Measurements from ENCODE around the gene PDIA4.

Gene PDIA4

DNA sequence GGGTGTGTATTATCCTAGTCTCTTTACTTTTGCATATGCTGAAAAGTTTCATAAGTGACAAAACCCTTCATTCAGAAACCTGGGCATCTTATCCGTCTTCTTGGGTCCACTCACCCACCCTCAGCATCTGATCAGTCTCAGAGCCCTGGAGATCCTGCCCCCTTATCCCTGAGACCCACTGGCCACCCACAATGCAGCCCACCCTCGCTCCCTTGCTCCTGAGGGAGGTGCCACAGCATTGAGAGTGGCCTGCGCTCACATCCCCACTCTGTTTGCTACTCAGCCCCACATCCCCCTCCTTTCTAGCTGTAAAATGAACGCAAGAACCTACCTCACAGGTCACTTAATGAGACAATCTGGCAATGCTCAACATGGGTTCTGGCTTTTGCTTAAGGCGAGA lies 27.3 kb downstream of the PDIA4 start:
- TF ChIP-seq GATA2 (IDR thresholded peaks at IDR 0.05; ENCODE audit: low read depth, low read length) (no peak), GATA3 (IDR thresholded peaks at IDR 0.05; ENCODE audit: low read depth, low read length) (no peak)

DNA sequence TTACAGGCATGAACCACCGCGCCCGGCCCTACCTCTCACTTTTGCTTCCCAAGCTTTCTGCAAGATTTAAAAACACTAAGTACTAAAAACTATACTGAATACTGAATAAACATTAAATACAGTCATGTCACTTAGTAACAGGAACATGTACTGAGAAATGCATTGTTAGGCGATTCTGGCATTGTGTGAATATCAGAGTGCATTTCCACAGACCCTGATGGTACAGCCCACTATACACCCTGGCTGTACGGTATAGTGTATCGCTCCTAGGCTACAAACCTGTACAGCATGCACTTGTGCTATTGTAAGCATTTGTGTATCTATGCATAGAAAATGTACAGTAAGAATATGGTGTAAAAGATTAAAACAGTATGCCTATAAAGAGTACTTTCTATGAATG lies 29.1 kb downstream of the PDIA4 start:
- no peak for TF ChIP-seq GATA2 (IDR thresholded peaks at IDR 0.05; ENCODE audit: low read depth, low read length)
- TF ChIP-seq GATA3 (IDR thresholded peaks at IDR 0.05; ENCODE audit: low read depth, low read length): no peak

DNA sequence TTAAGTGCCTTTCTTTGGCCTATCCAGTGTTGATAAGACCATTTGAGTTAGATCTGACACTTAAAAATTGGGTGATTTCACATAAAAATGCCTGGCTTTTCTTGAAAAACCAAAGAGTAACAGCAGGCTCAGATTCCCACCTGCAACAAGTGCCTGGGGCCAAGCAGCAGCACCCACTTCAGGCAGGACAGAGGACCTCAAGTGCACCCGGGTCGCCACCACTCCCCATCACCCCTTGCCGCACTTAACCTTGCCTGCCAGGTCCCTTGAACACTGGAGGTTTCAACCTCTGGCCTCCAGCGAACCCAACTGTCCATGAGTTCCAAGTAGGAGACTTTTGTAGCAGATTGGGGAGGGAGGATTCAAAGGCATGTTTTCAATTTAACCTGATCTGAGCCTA lies 30.8 kb downstream of the PDIA4 start:
- no peak for TF ChIP-seq GATA3 (IDR thresholded peaks at IDR 0.05; ENCODE audit: low read depth, low read length)
- no peak for TF ChIP-seq GATA2 (IDR thresholded peaks at IDR 0.05; ENCODE audit: low read depth, low read length)

DNA sequence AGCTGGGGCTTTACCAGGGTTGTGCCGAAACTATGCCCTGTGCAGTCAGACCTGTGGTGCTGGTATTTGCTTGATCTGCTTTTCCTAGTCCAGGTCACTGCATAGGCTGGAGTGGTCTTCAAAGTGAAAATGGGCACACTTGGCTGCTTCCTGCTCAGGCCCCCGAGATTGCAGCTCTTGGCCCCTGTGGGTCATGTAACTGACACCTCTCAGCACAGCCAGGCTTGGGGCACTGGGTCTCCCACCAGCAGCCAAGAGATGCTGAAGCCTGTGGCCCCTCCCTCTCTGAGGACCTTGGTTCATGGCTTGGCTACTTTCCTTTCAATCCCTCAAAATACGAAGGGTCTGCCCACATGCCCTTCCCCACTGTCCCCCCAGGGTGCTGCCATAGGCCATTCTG lies 33.7 kb downstream of the PDIA4 start:
- TF ChIP-seq GATA2 (IDR thresholded peaks at IDR 0.05; ENCODE audit: low read depth, low read length) (no peak), GATA3 (IDR thresholded peaks at IDR 0.05; ENCODE audit: low read depth, low read length) (no peak)

DNA sequence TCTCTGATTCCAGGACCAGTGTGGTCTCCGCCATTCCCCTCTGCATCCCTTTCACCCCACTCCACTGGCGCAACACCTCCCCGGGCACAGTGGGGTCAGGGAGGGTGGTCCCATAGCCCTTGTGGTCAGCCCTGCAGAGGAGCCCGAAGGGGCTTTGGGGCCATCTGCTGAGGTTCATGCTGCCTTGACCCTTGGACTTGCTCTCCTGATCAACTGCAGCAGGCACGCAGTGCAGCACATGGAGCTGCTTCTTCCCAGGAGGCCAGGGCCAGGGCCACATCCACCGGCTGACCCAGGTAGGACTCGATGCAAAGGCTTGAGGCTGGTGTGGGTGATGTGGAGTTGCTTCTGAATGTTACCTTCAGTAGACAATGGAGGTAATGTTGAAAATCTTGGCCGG lies 35.1 kb downstream of the PDIA4 start:
- TF ChIP-seq GATA2 (IDR thresholded peaks at IDR 0.05; ENCODE audit: low read depth, low read length) (no peak), GATA3 (IDR thresholded peaks at IDR 0.05; ENCODE audit: low read depth, low read length) (no peak)

DNA sequence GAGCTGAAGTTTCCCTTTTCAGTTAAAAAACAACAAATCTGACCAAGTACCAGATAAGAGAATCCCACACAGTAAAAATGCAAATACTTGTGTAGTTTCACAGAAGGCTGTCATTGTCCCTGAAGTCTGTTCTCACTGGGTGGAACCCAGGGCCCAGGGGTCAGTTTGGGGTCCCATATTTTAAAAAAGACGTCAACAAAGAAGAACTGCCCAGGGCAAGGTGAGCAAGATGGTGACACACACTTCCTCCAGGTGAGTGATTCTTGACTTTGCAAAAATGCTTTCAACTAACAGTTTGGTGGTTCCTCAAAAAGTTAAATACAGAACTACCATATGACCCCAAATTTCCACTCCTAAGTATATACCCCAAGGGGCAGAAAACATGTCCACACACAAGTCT lies 36.8 kb downstream of the PDIA4 start:
- TF ChIP-seq GATA3 (IDR thresholded peaks at IDR 0.05; ENCODE audit: low read depth, low read length): no peak
- TF ChIP-seq GATA2 (IDR thresholded peaks at IDR 0.05; ENCODE audit: low read depth, low read length): no peak

DNA sequence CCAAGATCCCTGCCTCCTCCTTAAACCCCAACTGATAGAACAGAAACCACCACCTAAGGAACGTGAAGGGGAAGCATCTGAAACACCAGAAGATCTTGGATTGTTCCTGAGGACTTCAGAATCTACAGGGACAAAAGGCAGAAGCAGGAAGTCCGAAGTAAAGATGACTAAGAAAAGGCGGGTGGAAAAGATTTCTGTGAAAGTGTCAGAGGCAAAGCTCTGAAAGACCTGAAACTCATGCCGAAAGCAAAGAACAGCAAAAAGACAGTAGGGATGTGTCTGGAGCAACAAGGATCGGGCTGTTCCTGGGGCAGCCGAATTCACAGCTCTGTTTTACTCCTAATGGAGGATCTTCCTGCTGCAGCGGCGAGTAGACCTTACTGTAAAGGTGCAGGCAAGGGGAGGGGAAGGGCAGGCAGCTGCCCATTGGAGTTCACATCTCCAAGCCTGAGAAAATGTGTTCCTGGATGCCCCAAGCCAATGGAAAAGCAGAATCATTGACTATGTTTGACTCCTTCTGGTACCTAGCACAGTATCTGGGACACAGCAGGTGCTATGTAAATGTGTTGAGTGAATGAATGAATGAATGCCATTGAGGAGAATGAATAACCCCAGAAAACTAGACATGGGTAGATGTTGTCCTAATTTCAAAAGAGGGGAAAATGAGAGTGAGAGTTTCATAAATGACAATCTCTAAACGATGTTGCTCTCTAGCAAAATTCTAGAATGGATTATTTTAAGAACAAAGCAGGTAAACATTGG lies 40.4 kb downstream of the PDIA4 start:
- TF ChIP-seq GATA2 (IDR thresholded peaks at IDR 0.05; ENCODE audit: low read depth, low read length) (no peak), GATA3 (IDR thresholded peaks at IDR 0.05; ENCODE audit: low read depth, low read length) (no peak)

DNA sequence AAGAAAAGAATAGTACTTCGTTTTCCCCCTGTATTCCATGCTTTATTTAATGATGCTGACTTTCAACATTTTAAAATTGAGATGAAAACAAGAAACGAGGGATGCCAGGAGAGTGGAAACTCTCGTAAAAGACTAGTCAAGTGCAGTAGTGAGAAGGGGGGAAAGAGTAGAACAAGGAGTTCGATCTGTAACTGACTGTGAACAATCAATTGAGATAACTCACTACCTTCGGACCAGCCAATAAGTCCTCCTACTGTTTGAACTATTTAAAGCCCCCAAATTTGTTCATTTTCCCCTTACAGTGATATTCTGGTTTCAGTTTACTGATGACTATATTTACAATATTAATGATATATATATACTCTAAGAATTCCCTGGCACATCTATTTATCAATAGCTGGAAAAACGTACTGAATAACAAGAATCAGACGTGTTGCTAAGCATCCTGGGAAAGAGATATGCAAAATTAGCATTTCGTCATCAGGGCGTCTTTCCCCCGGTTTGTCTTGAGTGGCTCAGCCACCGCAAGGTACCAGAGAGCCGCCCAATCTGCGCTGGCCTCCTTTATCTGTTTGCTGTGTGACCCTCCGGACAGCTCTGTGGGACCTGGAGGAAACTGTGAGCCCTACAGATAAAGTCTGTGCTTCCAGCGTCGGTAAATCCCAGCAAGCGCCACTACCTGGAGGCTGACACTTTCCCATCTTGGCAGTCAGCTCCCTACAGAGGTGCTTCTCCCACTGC lies 41.1 kb downstream of the PDIA4 start:
- TF ChIP-seq GATA2 (IDR thresholded peaks at IDR 0.05; ENCODE audit: low read depth, low read length) (0 out of 2 replicates have a peak, but pooled peaks have one; percentile 42), GATA3 (IDR thresholded peaks at IDR 0.05; ENCODE audit: low read depth, low read length) (no peak)

DNA sequence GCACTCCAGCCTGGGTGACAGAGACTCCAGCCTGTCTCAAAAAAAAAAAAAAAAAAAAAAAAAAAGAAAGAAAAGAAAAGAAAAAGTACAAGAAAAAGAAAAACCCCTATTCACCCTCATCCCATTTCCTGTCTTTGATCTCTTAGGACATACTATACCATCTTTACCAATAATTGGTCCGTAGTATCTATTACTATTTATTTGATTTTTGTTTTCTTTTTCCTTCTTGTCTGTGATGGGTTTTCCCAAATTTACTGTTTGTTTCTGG lies 41.6 kb downstream of the PDIA4 start:
- TF ChIP-seq GATA2 (IDR thresholded peaks at IDR 0.05; ENCODE audit: low read depth, low read length) (no peak), GATA3 (IDR thresholded peaks at IDR 0.05; ENCODE audit: low read depth, low read length) (no peak)

DNA sequence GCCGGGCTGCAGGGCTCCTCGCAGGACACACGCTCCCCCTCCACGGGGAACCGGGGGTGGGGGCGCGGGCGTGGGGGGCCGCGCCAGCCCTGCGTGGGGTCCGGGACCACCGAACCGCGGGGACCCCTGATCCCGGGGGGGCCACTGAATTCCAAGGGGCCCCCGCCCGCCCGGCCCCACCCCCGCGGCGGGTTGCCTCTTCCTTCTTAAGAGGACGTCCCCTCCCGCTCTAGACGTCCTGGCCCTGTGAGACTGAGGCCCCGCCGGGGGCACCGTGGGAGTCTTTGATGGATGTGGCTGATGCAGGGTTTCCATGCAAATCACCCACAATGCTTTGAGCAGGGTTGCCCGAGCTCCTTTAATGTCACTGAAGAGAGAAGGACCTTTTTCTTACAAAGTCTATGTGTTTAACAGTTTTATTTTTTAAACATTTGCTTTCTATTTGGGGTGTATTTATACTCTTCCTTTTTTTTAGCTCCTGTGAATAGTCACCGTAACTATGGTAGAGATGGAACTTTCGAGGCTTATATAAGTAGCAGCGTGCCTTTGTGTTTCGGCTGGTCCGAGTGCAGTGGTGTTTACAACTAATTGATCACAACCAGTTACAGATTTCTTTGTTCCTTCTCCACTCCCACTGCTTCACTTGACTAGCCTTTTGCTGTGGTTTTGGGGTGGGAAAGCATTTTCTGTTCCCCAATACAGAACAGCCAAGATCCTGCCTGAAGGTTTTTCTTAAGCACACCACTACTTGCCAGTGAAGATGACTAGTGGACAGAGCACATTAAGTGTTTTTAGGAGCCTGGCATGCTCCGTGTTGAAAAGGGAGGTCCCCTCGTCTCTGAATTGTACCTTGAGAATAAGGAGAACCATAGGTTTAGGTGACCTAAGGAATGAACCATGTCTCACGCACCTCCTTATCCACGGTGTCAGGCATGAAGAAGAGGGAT lies 44.8 kb downstream of the PDIA4 start:
- peak; percentile 14; the same call in 1 of the 2 replicates for TF ChIP-seq GATA2 (IDR thresholded peaks at IDR 0.05; ENCODE audit: low read depth, low read length)
- no peak for TF ChIP-seq GATA3 (IDR thresholded peaks at IDR 0.05; ENCODE audit: low read depth, low read length)

DNA sequence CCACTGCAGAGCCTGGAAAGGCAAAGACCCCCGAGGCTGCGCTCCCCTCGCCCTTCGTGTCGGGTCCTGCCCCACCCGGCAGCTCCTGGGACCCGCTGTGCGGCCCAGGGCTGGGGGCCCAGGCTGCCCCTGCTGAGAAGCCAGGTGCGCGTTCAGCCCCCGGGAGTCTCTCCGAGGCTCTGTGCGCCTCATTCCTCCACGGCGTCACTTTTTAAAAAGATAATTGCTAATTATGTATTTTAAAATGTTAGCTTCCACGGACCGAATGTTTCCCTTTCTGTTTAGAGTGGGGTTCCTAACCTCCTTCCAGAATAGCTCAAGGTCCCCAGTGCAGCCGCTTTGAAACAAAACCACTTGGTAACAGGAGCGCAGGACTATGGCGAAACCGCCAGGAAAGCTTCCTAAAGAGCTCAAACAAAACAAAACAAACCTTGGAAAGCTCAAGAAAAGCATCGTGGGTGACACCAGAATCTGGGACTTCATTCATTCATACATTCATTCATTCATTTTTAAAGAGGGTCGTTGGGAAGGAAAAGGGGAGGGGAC lies 45.6 kb downstream of the PDIA4 start:
- TF ChIP-seq GATA3 (IDR thresholded peaks at IDR 0.05; ENCODE audit: low read depth, low read length) (no peak), GATA2 (IDR thresholded peaks at IDR 0.05; ENCODE audit: low read depth, low read length) (no peak)

DNA sequence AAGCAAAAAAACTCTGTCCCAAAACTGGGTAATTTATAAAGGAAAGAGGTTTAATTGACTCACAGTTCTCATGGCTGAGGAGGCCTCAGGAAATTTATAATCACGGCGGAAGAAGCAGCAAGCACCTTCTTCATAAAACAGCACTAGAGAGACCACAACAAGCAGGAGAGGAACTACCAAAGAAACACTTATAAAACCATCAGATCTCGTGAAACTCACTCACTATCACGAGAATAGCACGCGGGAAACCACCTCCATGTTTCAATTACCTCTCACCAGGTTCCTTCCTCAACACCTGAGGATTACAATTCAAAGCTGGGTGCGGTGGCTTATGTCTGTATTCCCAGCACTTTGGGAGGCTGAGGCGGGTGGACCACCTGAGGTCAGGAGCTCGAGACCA lies 48.5 kb downstream of the PDIA4 start:
- no peak for TF ChIP-seq GATA2 (IDR thresholded peaks at IDR 0.05; ENCODE audit: low read depth, low read length)
- no peak for TF ChIP-seq GATA3 (IDR thresholded peaks at IDR 0.05; ENCODE audit: low read depth, low read length)

DNA sequence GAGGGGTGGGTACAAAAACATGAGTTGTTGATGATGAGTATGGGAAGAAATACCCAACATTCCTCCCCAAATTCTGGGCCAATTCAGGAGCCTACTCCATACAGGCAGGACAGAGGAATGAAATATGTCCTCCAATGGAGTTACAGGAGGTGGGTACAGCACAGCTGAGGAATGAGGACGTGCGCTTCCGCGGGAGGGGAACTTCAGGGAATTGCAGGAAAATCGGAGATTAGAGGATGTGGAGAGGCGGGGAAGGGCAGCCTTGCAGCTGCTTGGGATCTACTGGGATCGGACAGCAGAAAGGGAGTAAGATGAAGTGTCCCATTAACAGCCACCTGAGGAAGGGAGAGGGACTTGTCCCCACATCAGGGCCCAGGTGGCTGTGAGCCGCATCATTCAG lies 50.2 kb downstream of the PDIA4 start:
- no peak for TF ChIP-seq GATA2 (IDR thresholded peaks at IDR 0.05; ENCODE audit: low read depth, low read length)
- no peak for TF ChIP-seq GATA3 (IDR thresholded peaks at IDR 0.05; ENCODE audit: low read depth, low read length)

DNA sequence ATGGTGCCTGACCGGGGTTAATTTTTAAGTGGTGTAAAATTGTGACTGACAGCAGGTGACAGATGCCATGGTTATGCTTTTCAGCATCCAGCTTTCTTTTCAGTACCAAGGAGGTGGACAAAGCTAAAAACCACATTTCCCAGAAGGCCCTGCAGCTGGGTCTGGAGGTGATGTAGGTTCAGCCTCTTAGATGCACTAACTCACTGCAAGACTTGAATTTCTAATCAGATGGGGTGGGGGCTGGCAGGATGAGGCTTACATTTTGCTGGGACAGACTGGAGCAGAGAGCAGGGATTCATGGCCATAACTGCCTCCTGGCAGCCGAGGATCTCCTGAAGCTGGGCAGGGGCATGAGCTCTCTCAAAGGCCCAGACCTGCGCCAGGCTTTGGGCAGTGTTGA lies 52.4 kb downstream of the PDIA4 start:
- TF ChIP-seq GATA2 (IDR thresholded peaks at IDR 0.05; ENCODE audit: low read depth, low read length): no peak
- TF ChIP-seq GATA3 (IDR thresholded peaks at IDR 0.05; ENCODE audit: low read depth, low read length): no peak

Data from SH-SY5Y (cell line).